ENCODE results near the gene GRAMD2B.

DNA sequence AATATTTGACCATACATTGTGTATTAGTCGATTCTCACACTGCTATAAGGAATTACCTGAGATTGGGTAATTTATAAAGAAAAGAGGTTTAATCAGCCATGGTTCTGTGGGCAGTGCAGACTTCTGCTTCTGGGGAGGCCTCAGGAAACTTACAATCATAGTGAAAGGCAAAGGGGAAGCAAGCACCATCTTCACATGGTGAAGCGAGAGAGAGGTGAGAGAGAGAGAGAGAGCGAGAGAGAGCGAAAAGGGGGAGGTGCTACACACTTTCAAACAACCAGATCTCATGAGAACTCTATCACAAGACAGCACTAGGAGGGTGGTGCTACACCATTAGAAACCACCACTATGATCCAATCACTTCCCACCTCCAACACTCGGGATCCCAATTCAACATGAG is 4.1 kb upstream of the GRAMD2B start:
- TF ChIP-seq, protein P1, sequence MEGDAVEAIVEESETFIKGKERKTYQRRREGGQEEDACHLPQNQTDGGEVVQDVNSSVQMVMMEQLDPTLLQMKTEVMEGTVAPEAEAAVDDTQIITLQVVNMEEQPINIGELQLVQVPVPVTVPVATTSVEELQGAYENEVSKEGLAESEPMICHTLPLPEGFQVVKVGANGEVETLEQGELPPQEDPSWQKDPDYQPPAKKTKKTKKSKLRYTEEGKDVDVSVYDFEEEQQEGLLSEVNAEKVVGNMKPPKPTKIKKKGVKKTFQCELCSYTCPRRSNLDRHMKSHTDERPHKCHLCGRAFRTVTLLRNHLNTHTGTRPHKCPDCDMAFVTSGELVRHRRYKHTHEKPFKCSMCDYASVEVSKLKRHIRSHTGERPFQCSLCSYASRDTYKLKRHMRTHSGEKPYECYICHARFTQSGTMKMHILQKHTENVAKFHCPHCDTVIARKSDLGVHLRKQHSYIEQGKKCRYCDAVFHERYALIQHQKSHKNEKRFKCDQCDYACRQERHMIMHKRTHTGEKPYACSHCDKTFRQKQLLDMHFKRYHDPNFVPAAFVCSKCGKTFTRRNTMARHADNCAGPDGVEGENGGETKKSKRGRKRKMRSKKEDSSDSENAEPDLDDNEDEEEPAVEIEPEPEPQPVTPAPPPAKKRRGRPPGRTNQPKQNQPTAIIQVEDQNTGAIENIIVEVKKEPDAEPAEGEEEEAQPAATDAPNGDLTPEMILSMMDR (IDR thresholded peaks at IDR 0.05): no peak
- no peak for TF ChIP-seq POLR2A (IDR thresholded peaks at IDR 0.05)
